Smooth muscle cell (in vitro differentiated cells): ENCODE measurements around the gene IQCB1. TPM values are rescaled to one million over a fixed set of nuclear protein-coding genes. Genes with fewer than 3 reads are reported as not detected.
"Not testable (repeated sequence)": the region's sequence is repeated elsewhere in the genome, so short reads cannot be mapped to it uniquely, and the experiment has no call there.

Source experiments
- DNase-seq: peaks from one replicate; lab custom pipeline; 2025; ENCODE audit not compliant: unreplicated experiment; lab: John Stamatoyannopoulos, UW
- H2AFZ ChIP-seq: fragments of 200-600 bp; sonication (generic); 2 replicates; pipeline ENCODE4 v1.6.0; 2016; ENCODE audit warnings: antibody characterized with exemption, low read depth, mild to moderate bottlenecking
- H3F3A ChIP-seq: fragments of 200-600 bp; sonication (generic); 2 replicates; pipeline ENCODE4 v1.6.0; 2017; ENCODE audit warnings: antibody characterized with exemption, low read depth
- H3K27ac ChIP-seq: fragments of 200-600 bp; sonication (generic); 2 replicates; pipeline ENCODE4 v1.5.1; 2016; ENCODE audit warnings: low read depth, mild to moderate bottlenecking
- H3K27me3 ChIP-seq: fragments of 200-600 bp; sonication (generic); 2 replicates; pipeline ENCODE4 v1.6.1; 2016; ENCODE audit warnings: low read depth, mild to moderate bottlenecking
- H3K36me3 ChIP-seq: fragments of 200-600 bp; sonication (generic); 2 replicates; pipeline ENCODE4 v1.5.1; 2016; ENCODE audit warnings: low read depth
- H3K4me1 ChIP-seq: fragments of 200-600 bp; sonication (generic); 2 replicates; pipeline ENCODE4 v1.5.1; 2016; ENCODE audit warnings: low read depth
- H3K4me2 ChIP-seq: fragments of 200-600 bp; sonication (generic); 2 replicates; pipeline ENCODE4 v1.6.0; 2016; ENCODE audit warnings: mild to moderate bottlenecking
- H3K4me3 ChIP-seq: fragments of 200-600 bp; sonication (generic); 2 replicates; pipeline ENCODE4 v1.5.1; 2016; ENCODE audit warnings: mild to moderate bottlenecking
- H3K79me2 ChIP-seq: fragments of 200-600 bp; sonication (generic); 2 replicates; pipeline ENCODE4 v1.6.0; 2016; ENCODE audit warnings: low read depth, mild to moderate bottlenecking
- H3K9ac ChIP-seq: fragments of 200-600 bp; sonication (generic); 2 replicates; pipeline ENCODE4 v1.6.0; 2016; ENCODE audit warnings: low read depth
- H3K9me3 ChIP-seq: fragments of 200-600 bp; sonication (generic); replicated peaks from 2 replicates; pipeline ENCODE4 v1.5.1; 2016; ENCODE audit warnings: low read depth
- H4K20me1 ChIP-seq: fragments of 200-600 bp; sonication (generic); 2 replicates; pipeline ENCODE4 v1.6.0; 2016; ENCODE audit warnings: low read depth
- CTCF ChIP-seq: fragments of 200-600 bp; sonication (generic); IDR thresholded peaks from 2 replicates; pipeline ENCODE4 v1.5.1; 2017; ENCODE audit warnings: borderline replicate concordance, mild to moderate bottlenecking, antibody characterized with exemption; ENCODE audit not compliant: insufficient read depth, poor library complexity, severe bottlenecking
- WGBS: methylation state at CpG from one replicate; pipeline ENCODE4 v1.1.7; 2016; ENCODE audit warnings: low lambda C conversion rate; 5-methylcytosine and 5-hydroxymethylcytosine counted together
- polyA plus RNA-seq: library from polyadenylated mRNA; unstranded; fragments of >200 nt; fragmentation: Nextera tagmentation; extraction: Ambion mirVana; gene quantifications from 2 replicates; pipeline ENCODE4 v1.2.1, GENCODE V29; 2016
- total RNA-seq: library from RNA; depleted of rRNA; stranded (reverse); fragments of >200 nt; gene quantifications from 2 replicates; pipeline ENCODE4 v1.2.3, GENCODE V29; 2014

IQCB1 gene
- total and polyA plus RNA-seq, 2 experiments from 2014 or later: 14.2 to 22.3 TPM

- H3K27me3 ChIP-seq: peaks cover 5% of the 10 kb centered on the region
- peaks cover 20% of the 10 kb centered on the region for H3K4me1 ChIP-seq
- WGBS: under 1% methylated on average over 41 of the region's 51 CpGs
- no peaks in the 10 kb centered on the region for H3F3A ChIP-seq
- peak within 1 kb of the TSS; percentile 86 for H2AFZ ChIP-seq
- H3K9me3 ChIP-seq: no peaks in the 10 kb centered on the region
- H4K20me1 ChIP-seq: peaks cover 42% of the 10 kb centered on the region
- no peak for TF ChIP-seq CTCF
- H3K27ac ChIP-seq: peak within 1 kb of the TSS; percentile 98
- H3K4me2 ChIP-seq: peak within 1 kb of the TSS; percentile 98
- H3K4me3 ChIP-seq: peak within 1 kb of the TSS; percentile 85
- peak within 1 kb of the TSS; percentile 99 for H3K9ac ChIP-seq
- no peaks in the 10 kb centered on the region for H3K36me3 ChIP-seq
- H3K79me2 ChIP-seq: peaks cover 46% of the 10 kb centered on the region
- peak; percentile 83 for DNase-seq
Measured at GRCh38 chr3:121749276-121750086, 85.4 kb downstream of the IQCB1 start, which contains the start of gene GOLGB1. Gene GOLGB1 (minus strand): TSS chr3:121749741. CDS start chr3:121730971, 18,770 bp downstream.

- no peak for TF ChIP-seq CTCF
- 6% methylated on average over 17 of the region's 17 CpGs for WGBS
- Histone ChIP-seq H2AFZ (no peak overlapping the region), H3K27me3 (peaks cover 5% of the 10 kb centered on the region), H3K27ac (peak overlapping the region; percentile 98), H3K9ac (peak overlapping the region; percentile 99), H3K4me1 (peaks cover 20% of the 10 kb centered on the region), H3K9me3 (no peaks in the 10 kb centered on the region), H3K4me2 (peak overlapping the region; percentile 96), H3K79me2 (peaks cover 53% of the 10 kb centered on the region), H3F3A (no peaks in the 10 kb centered on the region), H3K36me3 (no peaks in the 10 kb centered on the region), H3K4me3 (peak overlapping the region; percentile 85), H4K20me1 (peaks cover 50% of the 10 kb centered on the region)
- no peak for DNase-seq
Measured at GRCh38 chr3:121748680-121749275, 86.1 kb downstream of the IQCB1 start.

- 43% methylated on average over 3 of the region's 3 CpGs for WGBS
- Histone ChIP-seq H3K4me1 (peaks cover 20% of the 10 kb centered on the region), H3F3A (no peaks in the 10 kb centered on the region), H3K4me2 (peak overlapping the region; percentile 96), H3K27ac (peak overlapping the region; percentile 98), H4K20me1 (peaks cover 58% of the 10 kb centered on the region), H3K9ac (peak overlapping the region; percentile 99), H2AFZ (no peak overlapping the region), H3K4me3 (peak overlapping the region; percentile 85), H3K36me3 (peaks cover 4% of the 10 kb centered on the region), H3K9me3 (no peaks in the 10 kb centered on the region), H3K79me2 (peaks cover 61% of the 10 kb centered on the region), H3K27me3 (peaks cover 5% of the 10 kb centered on the region)
- no peak for DNase-seq
- TF ChIP-seq CTCF: no peak
Measured at GRCh38 chr3:121747976-121748375, 86.9 kb downstream of the IQCB1 start.

GRCh38 chr3:121743106-121743505, 91.8 kb downstream of the IQCB1 start:
- not testable (repeated sequence) for H3K27me3 ChIP-seq

More at GRCh38 chr3:121743106-121743505, 91.8 kb downstream of the IQCB1 start:
- not testable (repeated sequence) for H3K4me3 ChIP-seq, H3K9ac ChIP-seq, H3K4me1 ChIP-seq, H3K9me3 ChIP-seq, H3K36me3 ChIP-seq, H2AFZ ChIP-seq, H3F3A ChIP-seq, H3K4me2 ChIP-seq, H3K27ac ChIP-seq, DNase-seq
- H3K79me2 ChIP-seq: peaks cover 96% of the 10 kb centered on the region
- 100% methylated on average over 2 of the region's 2 CpGs for WGBS
- peaks cover 95% of the 10 kb centered on the region for H4K20me1 ChIP-seq
